Bladder microvascular endothelial cell (primary cell): ENCODE results near the gene TCEAL7. TPM values are rescaled to one million over a fixed set of nuclear protein-coding genes. Genes with fewer than 3 reads are reported as not detected.

Experiments used
- total RNA-seq: library from RNA; depleted of rRNA; stranded (reverse); fragments of >200 nt; gene quantifications from 2 replicates; pipeline ENCODE4 v1.2.3, GENCODE V29; 2014

The TCEAL7 gene
- total RNA-seq, result 0.88 and 2.8 TPM in 2 replicates

GRCh38 chrX:103329991-103330390, at the start of gene TCEAL7:
Gene TCEAL7, plus strand, starts transcription at chrX:103330239. Its CDS starts 1,165 bp downstream, at chrX:103331404.

GRCh38 chrX:103310555-103311398, 19.3 kb upstream of the TCEAL7 start, which contains the start of gene BEX2:
Gene BEX2, minus strand, starts transcription at chrX:103310990. Its CDS starts 1,014 bp downstream, at chrX:103309976.

GRCh38 chrX:103356130-103356798, 26.2 kb downstream of the TCEAL7 start, which contains the start of gene TCEAL9:
Gene TCEAL9, plus strand, starts transcription at chrX:103356506. Its CDS starts 1,179 bp downstream, at chrX:103357685.

GRCh38 chrX:103376118-103376978, 46.3 kb downstream of the TCEAL7 start, which contains the start of gene BEX3:
Gene BEX3, plus strand, starts transcription at chrX:103376538. Its CDS starts 984 bp downstream, at chrX:103377522.

Other genes with a start within 250 kb of the TCEAL7 start
- gene NXF3, start 237.1 kb upstream of the TCEAL7 start, total RNA-seq, result not detected in 2 replicates
- 10.4 and 21.0 TPM in 2 replicates for gene BEX4, start 115.1 kb upstream of the TCEAL7 start, total RNA-seq
- 58.8 and 63.6 TPM in 2 replicates for gene TCEAL8, start 75.1 kb upstream of the TCEAL7 start, total RNA-seq
- gene TCEAL5, start 53.5 kb upstream of the TCEAL7 start, total RNA-seq, result not detected in 2 replicates
- 1.3 and 1.5 TPM in 2 replicates for gene BEX2, start 19.2 kb upstream of the TCEAL7 start, total RNA-seq
- 61.4 and 90.8 TPM in 2 replicates for gene TCEAL9, start 26.3 kb downstream of the TCEAL7 start, total RNA-seq
- 177 and 284 TPM in 2 replicates for gene BEX3, start 46.3 kb downstream of the TCEAL7 start, total RNA-seq
- gene RAB40A, start 189.2 kb downstream of the TCEAL7 start, total RNA-seq, result 0.13 TPM in 1 of 2 replicates, not detected in the other